K562 (cell line): Measurements from ENCODE around the gene GALNT17. TPM values are rescaled to one million over a fixed set of nuclear protein-coding genes. Genes with fewer than 3 reads are reported as not detected.

Experiments
- ATAC-seq: fragments of 200-7000 bp; cut with Tn5 transposase; 3 replicates; pipeline ENCODE4 v1.9.1; 2020; ENCODE audit warnings: moderate library complexity
- BruUV-seq: library from RNA; stranded (reverse); fragments of 400-500 nt; replicated peaks from 2 replicates; lab custom pipeline; 2021; lab: Mats Ljungman, UMichigan
- CTCF ChIA-PET: fragments of 300-600 bp; formaldehyde crosslinking; extraction: SDS; loops from one replicate; lab custom pipeline; 2021; ENCODE audit warnings: low intra/inter-chr PET ratio; lab: Yijun Ruan, JAX
- POLR2A ChIA-PET: fragments of 300-600, 350-650 bp; sonication (Branson Sonifier 250); formaldehyde crosslinking; extraction: SDS; loops from one replicate; lab custom pipeline; 2021; ENCODE audit warnings: antibody characterized with exemption, inconsistent platforms; lab: Yijun Ruan, JAX
- DNase-seq, 4 experiments: peaks; one replicate each; pipeline versions ENCODE4 v3.0.0 to v3.0.0-alpha.2; 2011 to 2018; ENCODE audit warnings: low spot score in 3 of 4, mixed read lengths in 3 of 4; ENCODE audit errors: extremely low read depth in 1 of 4
- FAIRE-seq: peaks from 2 replicates; lab custom pipeline; 2011; peaks lifted over from hg19 to GRCh38; lab: Jason Lieb, UNC
- H2AFZ ChIP-seq: 2 replicates; pipeline ENCODE4 v1.6.0; 2011; ENCODE audit warnings: low read depth, low read length, control low read depth, inconsistent platforms
- H3K27ac ChIP-seq: fragments of 200-600 bp; 3 replicates; pipeline ENCODE4 v1.8.0; 2011; ENCODE audit warnings: low read depth, mild to moderate bottlenecking, control low read depth, inconsistent platforms, low read length, moderate library complexity, mixed read lengths; ENCODE audit errors: extremely low read depth
- H3K27me3 ChIP-seq, 2 experiments: fragments of 300-600 bp in 1 of 2; 2 replicates in 1 of 2; 3 replicates in 1 of 2; pipeline versions ENCODE4 v1.6.0 to v1.8.0; 2011; ENCODE audit warnings: inconsistent platforms in 2 of 2, low read length in 2 of 2, mild to moderate bottlenecking in 1 of 2, mixed read lengths in 1 of 2, moderate library complexity in 1 of 2; ENCODE audit not compliant: control insufficient read depth in 2 of 2, insufficient read depth in 2 of 2
- H3K36me3 ChIP-seq: fragments of 300-600 bp; 3 replicates; pipeline ENCODE4 v1.8.0; 2011; ENCODE audit warnings: mild to moderate bottlenecking, low read length, inconsistent platforms; ENCODE audit not compliant: control insufficient read depth, insufficient read depth
- H3K4me1 ChIP-seq, 2 experiments: fragments of 200-600 bp in 1 of 2; replicated peaks in 1 of 2; 2 replicates in 1 of 2; 3 replicates in 1 of 2; pipeline versions ENCODE4 v1.5.1 to v1.8.0; 2011; ENCODE audit warnings: inconsistent platforms in 2 of 2, low read length in 2 of 2, mild to moderate bottlenecking in 1 of 2, mixed read lengths in 1 of 2, moderate library complexity in 1 of 2; ENCODE audit not compliant: control insufficient read depth in 2 of 2, insufficient read depth in 2 of 2
- H3K4me2 ChIP-seq: 2 replicates; pipeline ENCODE4 v1.6.1; 2011; ENCODE audit warnings: low read length, control low read depth, inconsistent platforms, mixed read lengths; ENCODE audit not compliant: insufficient read depth
- H3K4me3 ChIP-seq: fragments of 200-600 bp; sonication (generic), shearing (Covaris generic); 2 replicates; pipeline ENCODE4 v1.5.1; 2016; ENCODE audit warnings: control low read depth, inconsistent platforms
- H3K79me2 ChIP-seq: fragments of 200-600 bp; 3 replicates; pipeline ENCODE4 v1.8.0; 2011; ENCODE audit warnings: low read length, inconsistent platforms; ENCODE audit not compliant: control insufficient read depth, insufficient read depth
- H3K9ac ChIP-seq, 2 experiments: 2 replicates each; pipeline versions ENCODE4 v1.6.0 to v1.6.1; 2011; ENCODE audit warnings: low read depth in 2 of 2, low read length in 2 of 2, control low read depth in 1 of 2, inconsistent platforms in 1 of 2, mild to moderate bottlenecking in 1 of 2, mixed read lengths in 1 of 2; ENCODE audit not compliant: insufficient read depth in 1 of 2
- H3K9me1 ChIP-seq: one replicate; pipeline ENCODE4 v1.6.0; 2011; ENCODE audit warnings: inconsistent platforms, mild to moderate bottlenecking, low read length, moderate library complexity; ENCODE audit not compliant: control insufficient read depth, insufficient read depth
- H3K9me3 ChIP-seq: replicated peaks from 2 replicates; pipeline ENCODE4 v1.5.1; 2011; ENCODE audit warnings: low read depth, low read length, inconsistent platforms; ENCODE audit not compliant: control insufficient read depth, insufficient read depth
- H4K20me1 ChIP-seq: replicated peaks from 2 replicates; pipeline ENCODE4 v1.6.1; 2011; ENCODE audit warnings: low read length, inconsistent platforms, mixed read lengths; ENCODE audit not compliant: control insufficient read depth, insufficient read depth
- C11orf30 ChIP-seq: fragments of 450-650 bp; IDR thresholded peaks from 2 replicates; pipeline ENCODE4 v1.6.1; 2016; ENCODE audit warnings: low read depth, mild to moderate bottlenecking
- FOXA3 ChIP-seq, 2 experiments: fragments of 450-650 bp in 1 of 2; sonication (generic) in 1 of 2; formaldehyde crosslinking; IDR thresholded peaks in 1 of 2; conservative IDR thresholded peaks in 1 of 2; 2 replicates each; pipeline versions ENCODE4 v1.4.0 to v1.8.0; 2020 to 2022; ENCODE audit warnings: mild to moderate bottlenecking in 2 of 2, missing genetic modification reagents in 1 of 2
- KDM2B ChIP-seq: fragments of 250-450 bp; sonication (Bioruptor Pico); IDR thresholded peaks from 2 replicates; pipeline ENCODE4 v1.8.0; 2021; ENCODE audit warnings: mild to moderate bottlenecking, moderate library complexity
- LCOR ChIP-seq: sonication (generic); formaldehyde crosslinking; IDR thresholded peaks from 2 replicates; pipeline ENCODE4 v1.8.0; 2022; ENCODE audit warnings: mild to moderate bottlenecking, missing genetic modification reagents
- MEF2A ChIP-seq: IDR thresholded peaks from 2 replicates; pipeline ENCODE4 v1.6.1; 2011; ENCODE audit warnings: low read depth, mild to moderate bottlenecking, low read length, moderate library complexity; ENCODE audit not compliant: control insufficient read depth
- NR2C2 ChIP-seq, 2 experiments: fragments of 200-800 bp in 1 of 2; sonication (Bioruptor generic) in 1 of 2; sonication (generic) in 1 of 2; formaldehyde crosslinking in 1 of 2; IDR thresholded peaks; 2 replicates each; pipeline versions ENCODE4 v1.6.1 to v1.8.0; 2016 to 2022; ENCODE audit warnings: mild to moderate bottlenecking in 1 of 2, missing compliant biosample characterization in 1 of 2, missing genetic modification characterization in 1 of 2, missing genetic modification reagents in 1 of 2
- PCBP1 ChIP-seq: fragments of 200-400 bp; formaldehyde crosslinking; IDR thresholded peaks from 2 replicates; pipeline ENCODE4 v1.6.1; 2018; ENCODE audit warnings: mild to moderate bottlenecking, low read depth, low read length; ENCODE audit not compliant: poor library complexity, severe bottlenecking
- RBM15 ChIP-seq: fragments of 200-400 bp; formaldehyde crosslinking; IDR thresholded peaks from 2 replicates; pipeline ENCODE4 v1.6.1; 2018; ENCODE audit warnings: mild to moderate bottlenecking, low read length, moderate library complexity; ENCODE audit not compliant: insufficient read depth
- ZMIZ1 ChIP-seq, 2 experiments: fragments of 150-350 bp in 1 of 2; IDR thresholded peaks; 2 replicates each; pipeline ENCODE4 v1.6.1; 2012 to 2016; ENCODE audit warnings: low read depth in 2 of 2, low read length in 2 of 2, mild to moderate bottlenecking in 1 of 2, moderate library complexity in 1 of 2
- ZNF165 ChIP-seq: fragments of 250-450 bp; sonication (Bioruptor Pico); IDR thresholded peaks from 2 replicates; pipeline ENCODE4 v1.4.0; 2020; ENCODE audit warnings: borderline replicate concordance
- ZNF316 ChIP-seq: fragments of 450-650 bp; IDR thresholded peaks from 2 replicates; pipeline ENCODE4 v1.6.1; 2016
- WGBS: fragments of 100-300 bp; shearing (Covaris generic); methylation state at CpG from one replicate; pipeline ENCODE4 v1.1.6; 2016; ENCODE audit warnings: low coverage, mixed read lengths; ENCODE audit not compliant: insufficient coverage; ENCODE audit errors: missing lambda C conversion rate; 5-methylcytosine and 5-hydroxymethylcytosine counted together
- in situ Hi-C: fragments of 300-500 bp; cut with MboI; formaldehyde crosslinking; loops from 4 replicates; pipeline ENCODE4 v1.15.0; 2018; ENCODE audit warnings: inconsistent platforms, mixed read lengths
- intact Hi-C: fragments of 100-400 bp; cut with micrococcal nuclease; formaldehyde crosslinking; loops from 2 replicates; pipeline ENCODE4 v1.14.2; 2022
- polyA plus RNA-seq, 8 experiments: library from polyadenylated mRNA; depleted of rRNA in 4 of 8; stranded (reverse) in 5 of 8; unstranded in 3 of 8; fragments of >200 nt; fragmentation: Nextera tagmentation in 2 of 8; fragmentation: Illumina TruSeq in 1 of 8; extraction: Ambion mirVana in 2 of 8; extraction: Trizol in 1 of 8; gene quantifications; 2 replicates each; pipeline versions ENCODE4 v1.2.1 to v1.2.3, GENCODE V29; 2011 to 2014; ENCODE audit warnings: inconsistent platforms in 1 of 8, missing spikeins in 1 of 8
- total RNA-seq, 7 experiments: library from RNA; depleted of rRNA in 6 of 7; stranded (reverse); fragments of >200 nt in 6 of 7; fragmentation: Illumina TruSeq in 2 of 7; extraction: Trizol in 2 of 7; gene quantifications; 2 replicates each; pipeline versions ENCODE4 v1.2.1 to v1.2.3, GENCODE V29; 2011 to 2021; ENCODE audit warnings: low replicate concordance in 1 of 7

The GALNT17 gene
- total and polyA plus RNA-seq, 9 of the 15 experiments (the other 6 are each of a cell fraction or from before 2014, with no cell fraction given), result not detected

- in situ Hi-C loops, result no loop called here
- no TSS peak for BruUV-seq
- no peaks in the 10 kb centered on the region for H3K79me2 ChIP-seq
- FAIRE-seq, result no peak
- H3K4me1 ChIP-seq, result no peaks in the 10 kb centered on the region
- ATAC-seq, result no peak
- WGBS, result 2% methylated on average over 3 of the region's 3 CpGs
- no peaks in the 10 kb centered on the region for H3K36me3 ChIP-seq
- H3K4me3 ChIP-seq, result no peak overlapping the region
- no peak overlapping the region for H2AFZ ChIP-seq
- H3K9me1 ChIP-seq, result no peaks in the 10 kb centered on the region
- H3K4me2 ChIP-seq, result no peak overlapping the region
- ChIA-PET CTCF (no interaction called here), POLR2A (interaction anchor here (1.0 kb wide), 1 partner anchor 348 kb away, joined by 4 read pairs; no protein-coding TSS in a partner anchor)
- no peak overlapping the region for H3K27ac ChIP-seq
- H3K27me3 ChIP-seq, result no peaks in the 10 kb centered on the region
- no peak overlapping the region for H3K9ac ChIP-seq
- intact Hi-C loops, result no loop called here
- H3K9me3 ChIP-seq, result no peaks in the 10 kb centered on the region
- no peak for DNase-seq
- no peaks in the 10 kb centered on the region for H4K20me1 ChIP-seq
- TF ChIP-seq C11orf30 (0 out of 2 replicates have a peak, but pooled peaks have one; percentile 5), MEF2A (no peak), ZNF316 (peak; percentile 44)
- TF ChIP-seq, all 486 proteins: peak for 2
These were observed 181.0 kb downstream of the GALNT17 start for GRCh38 chr7:71312755-71313490.

DNA sequence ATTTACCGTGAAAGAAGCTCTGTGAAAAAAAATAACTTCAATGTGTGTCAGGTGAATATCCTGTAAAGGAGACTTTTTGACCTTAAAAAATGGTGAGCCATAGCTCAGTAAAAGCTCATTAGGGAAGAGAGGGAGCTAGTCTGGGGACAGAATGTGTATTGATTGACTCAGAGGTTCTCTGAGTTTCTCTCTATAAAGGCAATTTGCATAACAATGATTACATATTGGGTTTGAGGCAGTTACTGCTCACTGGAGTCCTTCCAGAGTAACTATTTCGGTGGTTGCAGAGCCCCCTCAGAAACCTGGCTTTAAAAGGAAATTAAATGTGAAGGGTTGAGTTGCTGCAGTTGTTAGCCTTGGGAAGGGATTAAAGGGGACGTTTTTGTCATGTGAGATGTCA, 181.6 kb downstream of the GALNT17 start:
- Histone ChIP-seq H3K79me2 (no peaks in the 10 kb centered on the region), H3K36me3 (no peaks in the 10 kb centered on the region), H3K27me3 (no peaks in the 10 kb centered on the region), H3K9me1 (no peaks in the 10 kb centered on the region), H3K9me3 (no peaks in the 10 kb centered on the region), H3K4me2 (no peak overlapping the region), H3K4me3 (no peak overlapping the region), H2AFZ (no peak overlapping the region), H3K27ac (no peak overlapping the region), H4K20me1 (no peaks in the 10 kb centered on the region), H3K9ac (no peak overlapping the region), H3K4me1 (no peaks in the 10 kb centered on the region)
- BruUV-seq, result no TSS peak
- in situ Hi-C loops (no loop called here), intact Hi-C loops (no loop called here)
- ChIA-PET POLR2A (interaction anchor here (1.0 kb wide), 1 partner anchor 347 kb away, joined by 4 read pairs; no protein-coding TSS in a partner anchor), CTCF (no interaction called here)
- no peak for FAIRE-seq
- no peak for DNase-seq
- 2% methylated on average over 3 of the region's 3 CpGs for WGBS
- ATAC-seq, result no peak
- TF ChIP-seq RBM15 (no peak), ZMIZ1 (IDR thresholded peaks at IDR 0.05; ENCODE audit: low read depth in 2 of 2, low read length in 2 of 2) (no peak), ZNF165 (no peak), FOXA3 (CRISPR knock-in tag; conservative IDR thresholded peaks at IDR 0.05 in 1 of 2, IDR thresholded peaks at IDR 0.05 in 1 of 2) (no peak), KDM2B (CRISPR knock-in tag) (no peak), PCBP1 (no peak), LCOR (no peak), NR2C2 (CRISPR knock-in tag; IDR thresholded peaks at IDR 0.05) (no peak), NR2C2 (tag; IDR thresholded peaks at IDR 0.05) (no peak)
